GM21390 (cell line): Measurements from ENCODE around the gene ZNF300.
"Not testable (repeated sequence)": the region's sequence is repeated elsewhere in the genome, so short reads cannot be mapped to it uniquely, and the experiment has no call there.

Experiments
- ATAC-seq: cut with Tn5 transposase; IDR thresholded peaks from one replicate; pipeline ENCODE4 v1.9.1; 2021; ENCODE audit not compliant: unreplicated experiment

The ZNF300 gene

DNA sequence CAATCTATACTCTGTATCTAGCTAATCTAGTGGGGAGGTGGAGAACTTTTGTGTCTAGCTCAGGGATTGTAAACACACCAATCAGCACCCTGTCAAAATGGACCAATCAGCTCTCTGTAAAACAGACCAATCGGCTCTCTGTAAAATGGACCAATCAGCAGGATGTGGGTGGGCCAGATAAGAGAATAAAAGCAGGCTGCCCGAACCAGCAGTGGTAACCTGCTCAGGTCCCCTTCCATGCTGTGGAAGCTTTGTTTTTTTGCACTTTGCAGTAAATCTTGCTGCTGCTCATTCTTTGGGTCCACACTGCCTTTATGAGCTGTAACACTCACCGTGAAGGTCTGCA is 58.5 kb downstream of the ZNF300 start, which contains the start of gene IRGM:
TSS of gene IRGM (plus strand) at position 214 of the 346 bp plus-strand sequence. CDS start 1,603 bp downstream, outside the sequence.
- not testable (repeated sequence) for ATAC-seq

DNA sequence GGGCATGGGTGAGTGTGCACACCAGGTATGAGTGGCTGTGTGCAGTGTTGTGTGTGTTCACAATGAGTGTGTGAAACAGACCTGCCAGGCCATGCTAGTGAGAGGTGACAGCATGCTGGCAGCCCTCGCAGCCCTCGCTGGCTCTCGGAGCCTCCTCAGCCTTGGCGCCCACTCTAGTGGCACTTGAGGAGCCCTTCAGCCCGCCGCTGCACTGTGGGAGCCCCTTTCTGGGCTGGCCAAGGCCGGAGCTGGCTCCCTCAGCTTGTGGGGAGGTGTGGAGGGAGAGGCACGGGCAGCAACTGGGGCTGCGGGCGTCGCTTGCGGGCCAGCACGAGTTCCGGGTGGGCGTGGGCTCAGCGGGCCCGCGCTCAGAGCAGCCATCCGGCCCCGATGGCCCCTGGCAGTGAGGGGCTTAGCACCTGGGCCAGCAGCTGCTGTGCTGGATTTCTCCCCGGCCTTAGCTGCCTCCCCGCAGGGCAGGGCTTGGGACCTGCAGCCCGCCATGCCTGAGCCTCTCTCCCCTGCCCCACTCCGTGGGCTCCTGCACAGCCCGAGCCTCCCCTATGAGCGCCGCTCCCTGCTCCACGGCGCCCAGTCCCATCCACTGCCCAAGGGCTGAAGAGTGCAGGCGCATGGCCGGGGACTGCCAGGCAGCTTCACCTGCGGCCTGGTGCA is 59.5 kb downstream of the ZNF300 start:
- ATAC-seq: not testable (repeated sequence)
